Fibroblast of peridontal ligament (primary cell): Measurements from ENCODE around the gene KANK3.

Source experiments
- DNase-seq: peaks from one replicate; pipeline ENCODE4 v3.0.0-alpha.2; 2010; ENCODE audit errors: extremely low read depth

The KANK3 gene

DNA sequence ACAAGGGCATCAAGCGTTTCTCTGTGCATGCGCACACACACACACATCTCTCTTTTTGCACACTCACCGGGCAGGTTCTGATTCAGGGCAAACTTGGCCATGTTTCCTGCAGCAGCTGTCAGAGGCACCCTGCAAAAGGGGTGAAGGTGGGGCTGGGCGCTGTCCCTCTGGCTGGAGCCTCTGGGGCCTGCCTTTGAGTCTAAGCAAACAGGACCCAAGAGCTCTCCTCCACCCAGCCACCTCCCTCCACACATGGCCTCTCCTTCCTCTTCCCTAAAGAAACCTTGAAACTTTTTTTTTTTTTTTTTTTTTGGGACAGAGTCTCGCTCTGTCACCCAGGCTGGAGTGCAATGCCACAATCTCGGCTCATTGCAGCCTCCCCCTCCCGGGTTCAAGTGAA, 5.3 kb downstream of the KANK3 start:
- no peak for DNase-seq

- no peak for DNase-seq
Measured at GRCh38 chr19:8336660-8337059, 6.4 kb downstream of the KANK3 start.

DNA sequence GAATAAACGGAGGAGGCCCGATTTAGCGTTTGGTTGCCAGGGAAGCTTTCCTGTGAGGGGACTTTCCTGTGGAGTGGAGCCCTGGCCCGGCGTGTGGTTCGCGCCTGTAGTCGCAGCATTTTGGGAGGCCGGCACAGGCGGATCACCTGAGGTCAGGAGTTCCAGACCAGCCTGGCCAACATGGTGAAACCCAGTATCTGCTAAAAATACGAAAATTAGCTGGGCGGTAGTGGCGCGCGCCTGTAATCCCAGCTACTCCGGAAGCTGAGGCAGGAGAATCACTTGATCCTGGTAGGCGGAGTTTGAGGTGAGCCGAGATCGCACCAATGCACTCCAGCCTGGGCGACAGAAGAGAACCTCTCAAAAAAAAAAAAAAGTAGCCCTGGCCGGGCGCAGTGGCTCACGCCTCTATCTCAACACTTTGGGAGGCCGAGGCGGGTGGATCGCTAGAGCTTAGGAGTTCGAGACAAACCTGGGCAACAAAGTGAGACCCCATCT, 6.9 kb downstream of the KANK3 start:
- no peak for DNase-seq

DNA sequence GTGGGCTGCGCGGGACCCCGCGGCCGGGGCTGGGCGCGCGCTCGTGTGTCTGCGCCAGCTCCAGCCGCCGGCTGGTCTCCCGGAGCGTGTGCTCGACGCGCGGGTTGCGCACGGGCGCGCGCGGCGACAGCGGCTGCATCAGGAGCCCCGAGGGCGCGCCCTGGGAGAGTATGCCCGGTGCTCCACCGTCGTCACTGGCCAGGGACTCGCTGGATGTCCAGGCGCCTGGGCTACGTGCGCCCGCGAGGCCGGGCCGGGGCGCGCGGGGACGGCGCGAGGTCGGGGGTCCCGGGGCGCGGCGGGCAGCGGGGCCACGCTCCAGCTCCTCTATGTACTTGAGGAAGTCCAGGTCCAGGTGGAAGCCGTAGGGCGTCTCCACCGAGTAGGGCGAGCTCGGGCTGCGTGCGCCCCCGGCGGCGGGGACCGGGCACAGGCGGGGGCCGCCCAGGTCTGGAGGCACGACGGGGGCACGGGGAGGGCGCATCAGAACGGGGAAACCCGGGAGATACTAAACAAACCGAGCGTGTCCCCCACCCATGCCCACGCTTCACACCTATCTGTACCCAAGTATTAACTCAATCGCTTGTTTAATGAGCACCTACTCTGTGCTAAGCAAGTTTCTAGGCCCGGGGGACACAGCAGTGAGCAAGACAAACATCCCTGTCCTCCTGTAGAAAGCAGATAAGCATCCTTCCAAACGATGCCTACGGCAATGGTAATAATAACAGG, 7.6 kb downstream of the KANK3 start:
- DNase-seq, result no peak

DNA sequence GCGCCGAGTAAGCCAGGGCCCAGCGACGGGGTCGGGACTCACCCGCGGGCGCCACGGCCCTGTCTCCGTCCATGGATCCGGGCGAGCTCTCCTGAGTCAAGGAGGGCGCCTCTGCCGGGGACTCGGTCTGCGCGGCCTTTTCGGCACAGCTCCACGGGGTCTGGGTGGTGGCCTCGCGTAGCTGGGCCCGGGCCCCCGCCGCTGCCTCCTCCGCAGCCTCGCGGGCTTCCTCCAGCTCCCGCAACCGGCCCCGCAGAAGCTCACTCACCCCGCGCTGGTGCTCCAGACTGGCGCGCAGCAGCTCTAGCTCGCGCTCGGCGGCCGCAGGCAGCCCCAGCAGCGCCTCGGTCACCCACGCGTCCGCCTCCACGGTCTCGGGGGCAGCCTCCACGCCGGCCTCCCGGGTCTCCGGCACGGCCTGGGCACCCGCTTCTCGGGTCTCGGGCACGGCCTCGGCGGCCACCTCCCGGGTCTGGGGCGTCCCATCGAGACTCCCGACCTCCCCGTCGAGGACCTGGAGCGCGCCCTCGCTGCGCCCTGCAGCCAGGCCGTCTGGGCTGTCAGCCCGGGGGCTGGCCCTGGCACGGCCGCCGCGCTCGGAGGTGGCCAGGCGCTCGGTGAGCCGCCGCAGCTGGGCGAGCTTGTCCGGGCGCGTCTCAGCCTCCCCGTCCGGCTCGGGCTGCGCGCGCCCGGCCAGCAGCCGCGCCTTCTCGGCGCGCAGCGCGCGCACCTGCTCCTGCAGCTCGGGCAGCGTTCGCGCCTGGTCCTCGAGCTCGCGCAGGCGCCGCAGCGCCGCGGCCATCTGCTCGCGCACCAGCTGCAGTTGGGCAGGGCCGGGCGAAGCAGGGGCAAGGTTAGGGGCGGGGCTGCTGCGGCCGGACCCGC, 8.4 kb downstream of the KANK3 start:
- no peak for DNase-seq

DNA sequence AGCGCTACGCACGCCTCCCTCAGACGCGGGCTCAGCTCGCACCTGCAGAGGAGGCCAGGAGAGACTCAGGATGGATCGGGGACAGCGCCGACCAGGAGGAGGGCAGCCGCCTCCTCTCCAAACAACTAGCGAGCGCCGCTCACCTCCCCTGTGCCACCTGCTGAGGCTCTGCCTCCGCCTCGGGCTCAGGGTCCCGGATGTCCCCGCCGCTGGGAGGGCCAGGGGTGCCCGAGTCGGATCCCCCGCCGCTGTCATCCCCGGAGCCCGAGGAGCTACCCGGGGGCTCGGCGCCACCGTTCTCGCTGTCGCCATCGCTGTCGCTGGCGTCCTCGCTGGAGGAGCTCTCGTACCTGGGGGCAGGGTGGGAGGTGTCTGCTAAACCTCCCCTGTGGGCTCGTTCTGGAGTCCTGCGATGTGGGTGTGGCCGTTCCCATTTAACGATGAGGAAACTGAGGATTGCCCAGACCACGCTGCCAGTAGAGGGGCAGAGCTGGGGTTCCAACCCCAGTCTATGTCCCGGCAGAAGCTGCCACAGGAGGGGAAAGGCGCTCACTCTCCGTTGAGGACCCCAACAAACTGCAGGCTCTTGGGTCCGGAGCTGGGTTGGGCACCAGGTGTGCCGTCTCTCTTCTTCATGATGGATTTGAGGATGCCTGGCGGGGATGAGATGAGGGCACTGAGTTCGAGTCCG, 9.2 kb downstream of the KANK3 start:
- no peak for DNase-seq

GRCh38 chr19:8332976-8333766, 9.9 kb downstream of the KANK3 start:
- DNase-seq, result no peak

GRCh38 chr19:8331263-8331845, 11.7 kb downstream of the KANK3 start:
- no peak for DNase-seq

GRCh38 chr19:8329996-8330395, 13.1 kb downstream of the KANK3 start:
- no peak for DNase-seq

DNA sequence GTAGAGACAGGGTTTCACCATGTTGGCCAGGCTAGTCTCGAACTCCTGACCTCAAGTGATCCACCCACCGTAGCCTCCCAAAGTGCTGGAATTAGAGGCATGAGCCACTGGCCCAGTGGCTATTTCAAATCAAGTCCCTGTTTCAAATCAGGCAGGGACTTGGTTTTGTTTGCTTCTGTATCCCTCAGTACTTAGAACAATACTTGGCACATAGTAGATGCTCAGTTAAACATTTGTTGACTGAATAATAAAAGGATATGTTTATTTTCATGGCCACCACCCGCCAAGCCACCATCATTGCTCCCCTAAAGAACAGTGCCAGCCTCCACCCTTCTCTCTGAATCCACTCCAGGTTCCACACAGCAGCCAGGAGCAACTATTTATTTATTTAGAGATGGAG, 17.6 kb downstream of the KANK3 start:
- no peak for DNase-seq

- DNase-seq, result no peak
Measured at GRCh38 chr19:8324186-8325050, 18.6 kb downstream of the KANK3 start.

GRCh38 chr19:8323781-8324185, 19.3 kb downstream of the KANK3 start:
- no peak for DNase-seq

- no peak for DNase-seq
Measured at GRCh38 chr19:8322638-8322997, 20.4 kb downstream of the KANK3 start.

GRCh38 chr19:8321986-8322637, 20.9 kb downstream of the KANK3 start:
- DNase-seq, result peak; percentile 16

DNA sequence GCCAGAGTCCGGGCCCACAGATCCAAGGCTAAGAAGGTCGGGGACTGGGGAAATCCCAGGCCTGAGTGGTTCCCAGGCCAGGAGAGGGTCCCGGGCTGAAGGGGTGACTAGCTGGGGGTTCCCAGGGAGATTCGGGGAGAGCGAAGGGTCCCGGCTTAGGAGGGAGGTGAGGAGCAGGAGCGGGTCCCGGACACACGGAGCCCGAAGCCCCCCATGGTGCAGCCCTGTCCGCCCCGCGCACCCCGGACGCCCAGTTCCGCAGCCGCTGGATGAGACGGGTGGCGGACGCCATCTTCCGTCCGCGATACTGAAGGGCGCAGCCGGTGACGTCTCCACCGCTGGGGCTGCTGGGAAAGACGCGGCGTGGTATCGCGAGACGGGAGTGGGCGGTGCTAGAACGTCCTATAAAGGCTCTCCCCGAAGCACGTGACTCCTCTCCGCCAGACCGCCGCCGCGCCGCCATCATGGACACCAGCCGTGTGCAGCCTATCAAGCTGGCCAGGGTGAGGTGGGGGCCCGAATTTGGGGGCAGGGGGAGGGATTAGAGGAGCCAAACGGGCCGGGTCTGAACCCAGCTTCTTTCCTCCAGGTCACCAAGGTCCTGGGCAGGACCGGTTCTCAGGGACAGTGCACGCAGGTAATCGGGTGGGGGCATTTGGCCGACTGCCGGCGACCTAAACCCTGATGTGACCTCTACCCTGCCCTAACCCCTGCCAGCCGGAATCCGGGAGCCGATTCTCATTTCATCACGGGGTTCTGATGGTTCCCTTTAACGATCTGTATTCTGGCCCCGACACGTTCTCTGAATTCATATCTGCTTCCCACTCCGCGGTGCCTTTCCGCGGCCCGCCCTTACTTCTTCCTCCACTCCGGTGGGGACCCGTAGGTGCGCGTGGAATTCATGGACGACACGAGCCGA, 21.7 kb downstream of the KANK3 start, which contains the start of the genes NDUFA7 and RPS28:
Gene NDUFA7, minus strand, starts transcription at position 309 of the 919 bp plus-strand sequence. Its CDS starts 17 bp downstream, at position 292.
Gene RPS28, plus strand, starts transcription at position 430 of the 919 bp plus-strand sequence. Its CDS starts 35 bp downstream, at position 465.
- DNase-seq, result peak; percentile 96

- no peak for DNase-seq
Measured at GRCh38 chr19:8320564-8321066, 22.4 kb downstream of the KANK3 start.

DNA sequence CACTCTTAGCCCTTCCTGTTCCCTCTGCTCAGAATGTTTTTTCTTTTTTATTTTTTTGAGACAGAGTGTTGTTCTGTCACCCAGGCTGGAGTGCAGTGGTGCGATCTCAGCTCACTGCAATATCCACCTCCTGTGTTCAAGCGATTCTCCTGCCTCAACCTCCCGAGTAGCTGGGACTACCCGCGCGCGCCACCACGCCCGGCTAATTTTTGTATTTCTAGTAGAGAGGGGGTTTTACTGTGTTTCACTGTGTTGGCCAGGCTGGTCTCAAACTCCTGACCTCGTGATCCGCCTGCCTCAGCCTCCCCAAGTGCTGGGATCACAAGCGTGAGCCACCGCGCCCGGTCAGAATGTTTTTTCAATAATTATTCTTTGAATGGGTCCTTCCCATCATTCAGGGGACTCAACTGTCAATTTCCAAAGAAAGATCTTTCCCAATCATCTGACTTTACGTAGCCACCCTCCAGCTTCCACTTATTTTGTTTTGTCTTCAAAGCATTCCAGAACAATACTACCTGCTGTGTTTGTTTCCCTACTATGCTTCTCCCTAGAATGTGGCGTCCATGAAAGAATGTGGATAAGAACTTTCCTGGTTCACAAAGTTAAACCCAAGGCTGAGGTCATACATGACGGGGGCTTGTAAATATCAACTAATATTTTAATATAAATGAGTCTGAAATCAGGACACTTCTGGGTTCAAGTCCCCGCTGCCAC, 23.1 kb downstream of the KANK3 start:
- no peak for DNase-seq
